AG20443 (cell line): ENCODE data around the gene OSBPL10.
A peak's percentile ranks its signal among the peaks of the same experiment; 100 is the strongest.

Source experiments
- DNase-seq: peaks from one replicate; pipeline ENCODE4 v3.0.0; 2012; ENCODE audit warnings: low spot score, mixed read lengths

Gene OSBPL10

GRCh38 chr3:31772272-31772671 is 208.8 kb downstream of the OSBPL10 start:
- no peak for DNase-seq

DNA sequence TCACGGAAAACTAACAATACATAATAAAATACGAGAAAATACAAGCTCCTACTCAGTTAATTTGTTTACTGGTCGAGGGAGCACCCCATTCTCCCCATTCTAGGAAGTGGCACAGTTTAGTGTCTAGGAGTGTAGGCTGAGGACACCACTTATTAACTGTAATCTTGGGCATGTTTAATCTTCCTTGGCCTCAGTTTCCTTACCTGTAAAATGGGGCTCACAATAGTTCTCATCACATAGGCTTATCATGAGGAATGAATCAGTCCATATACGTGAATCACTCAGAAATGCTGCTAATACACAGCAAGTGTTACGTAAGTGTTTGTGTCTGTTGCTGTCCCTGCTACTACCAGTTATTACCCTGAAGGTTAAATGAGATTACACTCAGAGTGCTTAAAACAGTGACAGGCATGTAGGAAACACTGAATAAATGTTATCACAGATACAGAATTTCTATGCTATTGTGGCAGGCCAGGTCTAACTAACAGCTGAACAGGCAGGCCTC is 210.2 kb downstream of the OSBPL10 start:
- DNase-seq, result no peak

GRCh38 chr3:31768479-31769125 is 212.5 kb downstream of the OSBPL10 start:
- DNase-seq, result peak; percentile 56

- DNase-seq, result no peak
These were observed 213.1 kb downstream of the OSBPL10 start for GRCh38 chr3:31767920-31768319.

GRCh38 chr3:31766669-31767068 is 214.4 kb downstream of the OSBPL10 start:
- no peak for DNase-seq

DNA sequence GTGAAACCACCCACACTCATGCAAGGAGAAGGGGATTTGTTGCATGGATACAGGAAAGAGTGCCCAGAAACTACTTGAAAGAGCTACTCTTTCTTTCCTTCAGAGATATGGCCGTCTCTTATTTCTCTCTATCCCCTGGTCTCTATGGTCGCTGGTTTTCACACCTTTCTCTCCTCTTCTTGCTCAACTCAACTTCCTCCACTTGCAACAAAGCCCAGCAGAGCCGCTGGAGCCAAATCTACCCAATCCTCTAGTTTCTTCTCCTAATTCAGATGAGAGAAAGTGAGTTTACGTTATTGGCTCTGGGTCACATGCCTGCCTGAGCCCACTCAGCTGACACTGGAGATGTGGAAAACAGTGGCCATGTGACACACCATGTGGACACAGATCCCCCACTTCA is 215.2 kb downstream of the OSBPL10 start:
- no peak for DNase-seq

- DNase-seq, result no peak
These were observed 217.3 kb downstream of the OSBPL10 start for GRCh38 chr3:31763731-31764130.

DNA sequence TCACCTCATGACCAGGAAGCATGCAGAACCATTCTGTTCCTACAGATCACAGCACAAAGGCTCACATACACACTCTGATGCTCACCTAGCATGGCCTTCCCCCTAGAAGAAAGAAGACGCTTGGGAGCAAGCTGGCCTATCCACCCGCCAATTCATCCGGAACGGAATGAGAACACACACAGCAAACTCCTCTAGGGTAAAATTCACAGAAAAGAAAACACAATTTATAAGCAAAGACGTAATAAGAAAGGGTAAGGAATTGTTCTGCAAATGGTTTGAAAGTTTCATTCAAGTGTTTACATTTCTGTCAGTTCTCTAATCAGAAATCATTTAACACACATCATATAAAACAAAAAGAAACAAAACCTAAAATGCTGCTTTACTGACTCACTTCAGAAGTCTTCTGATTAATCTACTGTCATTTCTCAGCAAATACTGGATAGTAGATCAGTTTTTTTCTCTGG is 218.1 kb downstream of the OSBPL10 start:
- no peak for DNase-seq

- DNase-seq, result no peak
These were observed 218.8 kb downstream of the OSBPL10 start for GRCh38 chr3:31762097-31762764.

DNA sequence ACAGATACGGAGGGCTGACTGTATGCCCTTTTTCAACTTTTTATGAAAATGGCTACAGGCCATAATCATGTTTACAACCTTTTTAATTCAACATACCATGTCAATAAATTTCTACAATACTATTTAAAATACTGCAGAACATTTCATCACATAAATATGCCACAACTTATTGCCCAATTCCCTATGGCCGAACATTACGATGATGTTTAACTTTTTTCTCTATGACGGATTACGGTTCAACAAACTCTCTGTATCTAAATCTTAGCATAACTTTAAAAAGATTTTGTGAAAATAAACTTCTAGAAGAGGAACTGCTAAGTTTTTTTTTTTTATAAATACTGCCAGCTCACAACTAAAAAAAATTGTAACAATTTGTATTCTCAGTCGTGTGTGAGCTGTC is 220.4 kb downstream of the OSBPL10 start:
- DNase-seq, result no peak

DNA sequence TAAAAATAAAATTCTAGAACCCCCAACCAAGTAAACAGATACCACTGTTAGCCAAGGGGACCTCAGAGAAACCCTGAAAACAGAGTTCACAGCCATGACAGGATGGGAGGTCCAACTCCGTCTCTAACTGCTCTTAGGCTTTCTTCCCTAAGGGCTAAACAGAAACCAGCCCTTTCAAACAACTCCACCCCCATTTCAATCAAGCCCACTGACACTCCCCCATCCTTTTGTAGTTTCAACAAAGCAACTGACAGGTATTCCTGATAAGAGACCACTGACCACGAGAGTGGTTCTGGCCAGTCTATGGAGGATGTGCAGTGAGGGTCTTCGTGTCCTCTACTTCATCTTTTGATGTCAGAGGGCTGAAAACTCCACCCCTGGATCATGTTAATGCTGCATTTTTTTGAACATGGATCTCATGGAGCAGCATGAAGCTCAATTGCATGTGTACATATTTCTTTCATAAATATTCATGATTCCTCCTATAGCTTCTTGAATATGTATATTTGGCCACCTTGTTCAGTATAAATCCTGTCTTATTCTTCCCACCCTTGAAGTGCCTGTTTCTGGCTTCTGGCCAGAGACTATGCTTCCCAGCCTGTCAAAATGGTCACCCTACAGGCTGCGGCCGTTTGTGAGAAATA is 222.6 kb downstream of the OSBPL10 start:
- no peak for DNase-seq

GRCh38 chr3:31755926-31756658 is 225.0 kb downstream of the OSBPL10 start:
- no peak for DNase-seq

- no peak for DNase-seq
These were observed 226.3 kb downstream of the OSBPL10 start for GRCh38 chr3:31754575-31755278.

DNA sequence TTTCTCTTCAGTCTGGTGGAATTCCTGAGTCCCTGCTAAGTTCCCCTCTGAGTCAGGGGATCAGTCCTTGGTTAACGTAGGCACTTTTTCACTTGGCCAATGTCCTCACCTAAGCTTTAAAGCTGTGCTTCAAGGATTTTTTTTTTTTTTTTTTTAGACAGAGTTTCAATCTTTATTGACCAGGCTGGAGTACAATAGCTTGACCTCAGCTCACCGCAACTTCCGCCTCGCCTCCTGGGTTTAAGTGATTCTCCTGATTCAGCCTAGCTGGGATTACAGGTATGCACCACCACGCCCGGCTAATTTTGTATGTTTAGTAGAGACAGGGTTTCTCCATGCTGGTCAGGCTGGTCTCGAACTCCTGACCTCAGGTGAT is 228.0 kb downstream of the OSBPL10 start:
- no peak for DNase-seq

GRCh38 chr3:31752305-31753049 is 228.6 kb downstream of the OSBPL10 start:
- DNase-seq, result no peak

DNA sequence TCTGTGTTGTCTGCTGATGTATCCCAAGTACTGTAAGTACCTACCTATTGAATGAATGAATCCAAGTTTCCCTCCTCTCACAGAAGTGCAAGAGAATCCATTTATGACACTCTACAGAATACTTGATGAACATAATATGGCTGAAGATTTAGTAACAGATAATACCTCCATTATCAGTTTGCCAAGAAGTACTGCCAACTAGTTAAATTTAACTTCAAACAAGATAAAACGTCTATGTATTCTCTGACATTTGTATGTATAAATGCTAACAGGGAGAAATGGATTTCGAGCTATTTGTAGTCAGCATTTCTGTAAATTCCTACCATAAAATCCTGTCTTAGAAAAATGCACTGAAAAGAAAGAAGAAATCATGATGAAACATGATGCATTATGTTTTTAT is 230.7 kb downstream of the OSBPL10 start:
- no peak for DNase-seq

DNA sequence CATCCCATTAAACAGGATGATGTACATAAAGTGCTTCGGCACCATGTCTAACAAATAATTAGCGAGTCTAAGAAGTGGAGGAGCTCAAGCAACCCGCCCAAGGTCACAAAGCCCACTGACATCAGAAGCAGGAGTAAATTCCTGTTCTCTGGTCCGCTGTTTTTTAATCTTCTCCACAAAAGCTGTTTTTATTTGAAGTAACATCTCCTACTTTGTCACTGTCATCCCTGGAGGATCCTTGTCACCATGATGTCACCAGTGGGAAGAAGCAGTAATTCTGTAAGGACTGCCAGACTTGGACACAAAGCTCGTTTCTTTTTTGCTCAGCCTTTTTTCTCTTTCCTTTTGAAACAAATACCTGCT is 232.1 kb downstream of the OSBPL10 start:
- DNase-seq, result no peak

DNA sequence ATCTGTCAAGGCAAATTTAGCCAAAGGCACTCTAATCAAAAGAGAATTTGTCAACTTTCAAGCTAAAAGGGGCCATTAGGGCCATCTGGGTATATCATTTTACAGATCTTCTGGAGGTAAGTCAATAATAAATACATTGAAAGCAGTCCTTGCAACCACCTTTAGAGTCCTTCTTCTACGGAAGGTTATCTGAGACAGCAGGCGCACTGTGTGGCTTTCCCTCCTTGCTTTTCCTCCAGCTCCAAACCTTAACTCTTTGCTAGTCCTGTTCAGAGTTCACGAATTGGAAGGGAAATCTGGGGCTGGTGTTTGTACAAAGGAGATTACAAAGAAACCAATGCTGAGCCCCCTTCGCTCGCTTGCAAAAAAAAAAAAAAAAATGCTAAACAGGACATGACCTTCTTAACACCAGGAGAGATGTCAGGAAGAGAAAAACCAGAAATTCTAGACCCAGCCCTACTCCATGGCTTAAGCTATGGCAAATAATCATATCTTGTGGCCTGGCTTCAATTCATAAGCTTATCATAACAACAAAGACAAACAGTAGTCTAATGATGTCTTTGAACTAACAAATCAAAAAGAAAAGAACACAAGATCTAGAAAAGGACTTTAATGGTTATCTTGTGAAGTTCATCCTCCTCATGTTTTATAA is 232.7 kb downstream of the OSBPL10 start:
- DNase-seq, result no peak

- DNase-seq, result no peak
These were observed 233.3 kb downstream of the OSBPL10 start for GRCh38 chr3:31747785-31748184.

DNA sequence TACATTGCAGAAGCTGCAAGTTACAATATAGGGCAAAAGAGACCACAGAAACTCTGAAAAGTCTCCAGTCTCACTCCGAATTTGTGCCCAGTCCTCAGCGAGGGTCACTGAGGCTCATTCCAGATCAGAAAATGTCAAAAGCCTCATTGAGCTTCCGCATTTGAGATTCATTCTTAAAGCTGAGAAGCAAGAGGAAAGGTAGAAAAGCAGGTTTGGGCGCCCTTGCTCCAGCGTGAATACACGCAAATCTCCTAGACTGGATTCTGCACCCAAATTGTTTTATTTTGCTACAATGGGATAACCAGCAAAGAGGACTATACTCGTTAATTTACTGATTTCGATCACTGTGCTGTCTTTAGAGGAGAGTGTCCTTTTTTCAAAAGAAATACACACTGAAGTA is 236.1 kb downstream of the OSBPL10 start:
- DNase-seq, result no peak
